PC-9 (cell line): Measurements from ENCODE around the gene TMEM39B. TPM values are rescaled to one million over a fixed set of nuclear protein-coding genes. Genes with fewer than 3 reads are reported as not detected.

Source experiments
- BruUV-seq: library from RNA; stranded (reverse); fragments of 400-500 nt; replicated peaks from 2 replicates; lab custom pipeline; 2021; lab: Mats Ljungman, UMichigan
- CTCF ChIA-PET: fragments of 300-600 bp; sonication (Branson Sonifier 250); formaldehyde crosslinking; loops from one replicate; lab custom pipeline; 2022; ENCODE audit warnings: antibody characterized with exemption; lab: Charles Lee
- POLR2A ChIA-PET: fragments of 300-600 bp; sonication (Branson Sonifier 250); formaldehyde crosslinking; loops from one replicate; lab custom pipeline; 2022; ENCODE audit warnings: antibody characterized with exemption; ENCODE audit not compliant: unreplicated experiment; lab: Charles Lee
- DNase-seq, 2 experiments: peaks; one replicate each; pipeline versions ENCODE4 v3.0.0 to v3.0.0-alpha.2; 2015 to 2022; ENCODE audit warnings: mixed read lengths in 1 of 2
- H2AFZ ChIP-seq: fragments of 200-600 bp; sonication (generic); 2 replicates; pipeline ENCODE4 v1.8.1; 2017; ENCODE audit warnings: antibody characterized with exemption
- H3F3A ChIP-seq: fragments of 200-600 bp; sonication (generic); 2 replicates; pipeline ENCODE4 v1.8.1; 2017; ENCODE audit warnings: antibody characterized with exemption, mild to moderate bottlenecking, low read depth; ENCODE audit not compliant: insufficient read depth
- H3K27ac ChIP-seq: fragments of 200-600 bp; sonication (generic); 2 replicates; pipeline ENCODE4 v1.6.1; 2016; ENCODE audit warnings: mixed run types
- H3K27me3 ChIP-seq: fragments of 200-600 bp; sonication (generic); 2 replicates; pipeline ENCODE4 v1.6.1; 2016; ENCODE audit warnings: low read depth, mixed run types; ENCODE audit not compliant: insufficient read depth
- H3K36me3 ChIP-seq: fragments of 200-600 bp; sonication (generic); 2 replicates; pipeline ENCODE4 v1.6.1; 2016; ENCODE audit warnings: low read depth, mixed run types
- H3K4me1 ChIP-seq: fragments of 200-600 bp; sonication (generic); replicated peaks from 2 replicates; pipeline ENCODE4 v1.6.1; 2016; ENCODE audit warnings: mixed run types; ENCODE audit not compliant: insufficient read depth
- H3K4me2 ChIP-seq: fragments of 200-600 bp; sonication (generic); 2 replicates; pipeline ENCODE4 v1.6.1; 2017; ENCODE audit warnings: mixed run types
- H3K4me3 ChIP-seq: fragments of 200-600 bp; sonication (generic); 2 replicates; pipeline ENCODE4 v1.6.1; 2016; ENCODE audit warnings: mixed run types
- H3K79me2 ChIP-seq: fragments of 200-600 bp; sonication (generic); 2 replicates; pipeline ENCODE4 v1.6.1; 2017; ENCODE audit warnings: low read depth, mixed run types
- H3K9me2 ChIP-seq: fragments of 200-600 bp; sonication (generic); 2 replicates; pipeline ENCODE4 v1.8.1; 2017; ENCODE audit warnings: mild to moderate bottlenecking; ENCODE audit not compliant: insufficient read depth
- H3K9me3 ChIP-seq: fragments of 200-600 bp; sonication (generic); 2 replicates; pipeline ENCODE4 v1.8.1; 2016; ENCODE audit warnings: low read depth; ENCODE audit not compliant: insufficient read depth
- H4K20me1 ChIP-seq: fragments of 200-600 bp; sonication (generic); 2 replicates; pipeline ENCODE4 v1.8.1; 2017; ENCODE audit not compliant: insufficient read depth
- EZH2 ChIP-seq: fragments of 200-600 bp; sonication (generic); IDR thresholded peaks from 2 replicates; pipeline ENCODE4 v1.8.0; 2017; ENCODE audit warnings: antibody characterized with exemption, low read depth
- intact Hi-C: fragments of 100-400 bp; cut with micrococcal nuclease; formaldehyde crosslinking; loops from one replicate; pipeline ENCODE4 v1.10.0; 2022; ENCODE audit not compliant: unreplicated experiment
- total RNA-seq: library from RNA; stranded (reverse); gene quantifications from 2 replicates; pipeline ENCODE4 v1.2.3, GENCODE V29; 2021
- TF ChIP-seq, protein P1 (sequence below): fragments of 200-600 bp; sonication (generic); conservative IDR thresholded peaks from 2 replicates; pipeline ENCODE4 v1.6.1; 2017; ENCODE audit warnings: mixed run types, antibody characterized with exemption, mild to moderate bottlenecking, moderate library complexity

TMEM39B gene
- total RNA-seq, 1 experiment from 2014 or later: 27.2 TPM

DNA sequence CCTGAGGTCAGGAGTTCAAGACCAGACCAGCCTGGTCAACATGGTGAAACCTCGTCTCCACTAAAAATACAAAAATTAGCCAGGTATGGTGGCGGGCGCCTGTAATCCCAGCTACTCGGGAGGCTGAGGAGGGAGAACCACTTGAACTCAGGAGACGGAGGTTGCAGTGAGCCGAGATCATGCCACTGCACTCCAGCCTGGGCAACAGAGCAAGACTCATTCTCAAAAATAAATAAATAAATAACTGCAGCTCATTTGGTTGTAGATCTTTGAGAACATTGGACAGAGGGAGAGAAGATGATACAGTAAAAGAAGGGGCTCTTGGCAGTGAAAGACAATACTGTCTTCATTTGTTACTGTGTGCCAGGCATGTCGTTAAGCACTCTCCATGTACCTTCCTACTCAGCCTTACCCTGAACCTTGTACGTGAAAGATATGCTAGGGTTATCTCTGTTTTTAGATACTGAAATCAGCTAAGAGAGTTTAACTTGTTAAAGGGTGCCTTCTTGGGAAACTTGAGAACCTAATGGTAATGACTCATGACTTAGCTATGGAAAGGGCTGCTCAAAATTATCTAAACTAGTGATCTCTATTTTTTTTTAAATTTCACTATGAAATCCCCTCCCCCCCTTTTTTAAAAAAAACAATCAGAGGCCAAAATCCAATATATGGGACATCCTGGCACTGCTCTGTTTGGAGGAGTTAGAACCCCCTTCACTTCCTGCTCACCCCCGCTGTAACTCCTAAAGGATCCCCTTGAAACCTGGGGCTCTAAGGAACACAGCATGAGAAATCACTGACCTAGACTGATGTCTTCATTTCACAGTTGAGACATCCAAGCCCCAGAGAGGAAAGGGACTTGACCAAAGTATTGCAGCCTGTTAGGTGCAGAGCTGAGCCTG, 28.3 kb downstream of the TMEM39B start:
- H3K4me1 ChIP-seq: peaks cover 24% of the 10 kb centered on the region
- peak in 1 of 2 experiments; percentile 78 for DNase-seq
- no peak for TF ChIP-seq EZH2
- TF ChIP-seq, protein P1, sequence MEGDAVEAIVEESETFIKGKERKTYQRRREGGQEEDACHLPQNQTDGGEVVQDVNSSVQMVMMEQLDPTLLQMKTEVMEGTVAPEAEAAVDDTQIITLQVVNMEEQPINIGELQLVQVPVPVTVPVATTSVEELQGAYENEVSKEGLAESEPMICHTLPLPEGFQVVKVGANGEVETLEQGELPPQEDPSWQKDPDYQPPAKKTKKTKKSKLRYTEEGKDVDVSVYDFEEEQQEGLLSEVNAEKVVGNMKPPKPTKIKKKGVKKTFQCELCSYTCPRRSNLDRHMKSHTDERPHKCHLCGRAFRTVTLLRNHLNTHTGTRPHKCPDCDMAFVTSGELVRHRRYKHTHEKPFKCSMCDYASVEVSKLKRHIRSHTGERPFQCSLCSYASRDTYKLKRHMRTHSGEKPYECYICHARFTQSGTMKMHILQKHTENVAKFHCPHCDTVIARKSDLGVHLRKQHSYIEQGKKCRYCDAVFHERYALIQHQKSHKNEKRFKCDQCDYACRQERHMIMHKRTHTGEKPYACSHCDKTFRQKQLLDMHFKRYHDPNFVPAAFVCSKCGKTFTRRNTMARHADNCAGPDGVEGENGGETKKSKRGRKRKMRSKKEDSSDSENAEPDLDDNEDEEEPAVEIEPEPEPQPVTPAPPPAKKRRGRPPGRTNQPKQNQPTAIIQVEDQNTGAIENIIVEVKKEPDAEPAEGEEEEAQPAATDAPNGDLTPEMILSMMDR: no peak
- H3K79me2 ChIP-seq: no peaks in the 10 kb centered on the region
- no peak overlapping the region for H2AFZ ChIP-seq
- peaks cover 37% of the 10 kb centered on the region for H3F3A ChIP-seq
- H3K9me2 ChIP-seq: no peaks in the 10 kb centered on the region
- intact Hi-C loops: no loop called here
- BruUV-seq: no TSS peak
- peaks cover 17% of the 10 kb centered on the region; the same call in 1 of the 2 replicates for H3K36me3 ChIP-seq
- H3K27ac ChIP-seq: peak overlapping the region; percentile 56
- CTCF ChIA-PET: no interaction called here
- H3K9me3 ChIP-seq: no peaks in the 10 kb centered on the region
- H3K27me3 ChIP-seq: no peaks in the 10 kb centered on the region
- no peak overlapping the region; the same call in 1 of the 2 replicates for H3K4me3 ChIP-seq
- POLR2A ChIA-PET: interaction anchor here (0.6 kb wide), 2 partner anchors 8 to 220 kb away, joined by 8 to 20 read pairs; no protein-coding TSS in a partner anchor
- peak overlapping the region; percentile 65 for H3K4me2 ChIP-seq
- H4K20me1 ChIP-seq: no peaks in the 10 kb centered on the region

DNA sequence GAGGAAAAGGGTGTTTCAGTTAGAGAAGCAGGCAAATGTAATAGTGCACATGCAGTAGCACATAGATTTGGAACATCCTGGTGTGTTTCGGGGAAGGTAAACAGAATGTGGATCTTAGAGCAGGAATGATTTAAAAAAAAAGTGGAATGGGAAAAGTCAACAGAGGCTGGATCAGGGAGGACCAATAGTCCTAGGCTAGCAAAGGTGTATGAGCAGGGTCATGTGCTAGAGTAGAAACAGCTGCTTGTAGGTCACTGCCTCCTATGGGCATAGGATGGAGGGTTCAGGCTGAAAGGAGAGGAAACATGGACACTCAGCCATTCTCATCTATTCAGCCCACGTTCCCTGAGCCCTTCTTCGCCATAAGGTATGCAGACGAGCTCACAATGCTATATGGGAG, 31.4 kb downstream of the TMEM39B start:
- no TSS peak for BruUV-seq
- H2AFZ ChIP-seq: no peak overlapping the region
- no peak for DNase-seq
- H3K4me2 ChIP-seq: no peak overlapping the region
- peaks cover 50% of the 10 kb centered on the region for H3F3A ChIP-seq
- H3K79me2 ChIP-seq: peaks cover 12% of the 10 kb centered on the region
- peaks cover 7% of the 10 kb centered on the region for H4K20me1 ChIP-seq
- ChIA-PET CTCF (no interaction called here), POLR2A (no interaction called here)
- no peak for TF ChIP-seq EZH2
- TF ChIP-seq, protein P1: no peak
- H3K4me1 ChIP-seq: peaks cover 24% of the 10 kb centered on the region
- intact Hi-C loops: no loop called here
- no peaks in the 10 kb centered on the region for H3K9me3 ChIP-seq
- peaks cover 8% of the 10 kb centered on the region; the same call in 1 of the 2 replicates for H3K36me3 ChIP-seq
- H3K27me3 ChIP-seq: no peaks in the 10 kb centered on the region
- H3K4me3 ChIP-seq: no peak overlapping the region
- H3K9me2 ChIP-seq: no peaks in the 10 kb centered on the region
- no peak overlapping the region for H3K27ac ChIP-seq

DNA sequence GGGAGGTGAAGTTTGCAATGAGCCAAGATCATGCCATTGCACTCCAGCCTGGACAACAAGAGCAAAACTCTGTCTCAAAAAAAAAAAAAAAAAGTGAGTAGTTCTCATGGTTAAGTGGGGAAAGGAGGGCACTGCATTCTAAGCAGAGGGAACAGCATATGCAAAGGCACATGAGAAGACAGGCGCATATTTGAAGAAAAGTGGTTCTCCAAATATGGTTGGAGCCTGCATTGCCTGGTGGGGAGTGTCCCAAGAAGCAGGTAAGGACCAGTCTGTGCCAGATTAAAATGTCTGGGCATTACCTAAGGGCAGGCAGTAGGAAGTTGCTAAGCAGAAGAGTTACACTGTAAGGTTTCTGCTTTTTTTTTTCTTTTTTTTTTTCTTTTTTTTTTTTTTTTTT, 32.6 kb downstream of the TMEM39B start:
- H4K20me1 ChIP-seq: peaks cover 17% of the 10 kb centered on the region
- H3K27me3 ChIP-seq: no peaks in the 10 kb centered on the region
- no peak overlapping the region for H3K4me3 ChIP-seq
- DNase-seq: no peak
- H3K36me3 ChIP-seq: peaks cover 3% of the 10 kb centered on the region; the same call in 1 of the 2 replicates
- no peak overlapping the region for H3K4me2 ChIP-seq
- ChIA-PET CTCF (no interaction called here), POLR2A (interaction anchor here (0.6 kb wide), 1 partner anchor 16 kb away, joined by 9 read pairs; no protein-coding TSS in a partner anchor)
- H2AFZ ChIP-seq: no peak overlapping the region
- TF ChIP-seq, protein P1: no peak
- TF ChIP-seq EZH2: no peak
- H3K27ac ChIP-seq: no peak overlapping the region
- intact Hi-C loops: loop anchor here (5.0 kb wide), 1 partner anchor 33 kb away; the partner anchor contains the start of gene TMEM39B
- H3K9me3 ChIP-seq: no peaks in the 10 kb centered on the region
- H3K4me1 ChIP-seq: peaks cover 25% of the 10 kb centered on the region
- BruUV-seq: no TSS peak
- peaks cover 43% of the 10 kb centered on the region for H3F3A ChIP-seq
- peaks cover 24% of the 10 kb centered on the region for H3K79me2 ChIP-seq
- H3K9me2 ChIP-seq: no peaks in the 10 kb centered on the region
